GM21786 (cell line): ENCODE results near the gene AP5Z1.

Experiments used
- ATAC-seq: cut with Tn5 transposase; IDR thresholded peaks from one replicate; pipeline ENCODE4 v1.9.1; 2021; ENCODE audit not compliant: unreplicated experiment

The AP5Z1 gene

GRCh38 chr7:4837803-4838625 lies 62.6 kb downstream of the AP5Z1 start:
- no peak for ATAC-seq

GRCh38 chr7:4838626-4839334 lies 63.4 kb downstream of the AP5Z1 start:
- no peak for ATAC-seq

GRCh38 chr7:4840079-4840501 lies 64.7 kb downstream of the AP5Z1 start:
- no peak for ATAC-seq
